Nephron progenitor cell (in vitro differentiated cells): ENCODE data around the gene ZFAND6.

Experiments
- DNase-seq: peaks from one replicate; pipeline ENCODE4 v3.0.0; 2021
- H3K27ac Mint-ChIP-seq: 2 replicates; pipeline ENCODE4 v1.8.0; 2021; ENCODE audit warnings: mild to moderate bottlenecking, moderate library complexity, mixed read lengths
- H3K27me3 Mint-ChIP-seq: 2 replicates; pipeline ENCODE4 v1.8.0; 2021; ENCODE audit warnings: mild to moderate bottlenecking, low read depth, mixed read lengths; ENCODE audit not compliant: poor library complexity
- H3K36me3 Mint-ChIP-seq: 2 replicates; pipeline ENCODE4 v1.8.0; 2021; ENCODE audit warnings: low read depth, mixed read lengths
- H3K4me1 Mint-ChIP-seq: 2 replicates; pipeline ENCODE4 v1.8.0; 2021; ENCODE audit warnings: mixed read lengths
- H3K4me3 Mint-ChIP-seq: 2 replicates; pipeline ENCODE4 v1.8.0; 2021; ENCODE audit warnings: mild to moderate bottlenecking, moderate library complexity, mixed read lengths
- H3K9me3 Mint-ChIP-seq: 2 replicates; pipeline ENCODE4 v1.8.0; 2021; ENCODE audit warnings: mild to moderate bottlenecking, moderate library complexity, mixed read lengths
- CTCF ChIP-seq: fragments of 200-600 bp; sonication (generic); IDR thresholded peaks from 2 replicates; pipeline ENCODE4 v1.5.0; 2021; ENCODE audit warnings: antibody characterized with exemption

ZFAND6 gene

GRCh38 chr15:80186597-80186996 is 127.1 kb downstream of the ZFAND6 start:
- H3K9me3 Mint-ChIP-seq, result peaks cover 4% of the 10 kb centered on the region
- no peaks in the 10 kb centered on the region for H3K27me3 Mint-ChIP-seq
- H3K27ac Mint-ChIP-seq, result no peak overlapping the region
- no peaks in the 10 kb centered on the region for H3K4me1 Mint-ChIP-seq
- peaks cover 67% of the 10 kb centered on the region for H3K36me3 Mint-ChIP-seq
- H3K4me3 Mint-ChIP-seq, result no peak overlapping the region
- no peak for DNase-seq
- no peak for TF ChIP-seq CTCF
